Lower lobe of right lung (tissue), 2 donors: Measurements from ENCODE around the gene XRCC3. TPM values are rescaled to one million over a fixed set of nuclear protein-coding genes. Genes with fewer than 3 reads are reported as not detected.
"Not testable (repeated sequence)": the region's sequence is repeated elsewhere in the genome, so short reads cannot be mapped to it uniquely, and the experiment has no call there.

Source experiments
- ATAC-seq, 2 donors: fragments of 200-7000 bp; cut with Tn5 transposase; one replicate each; pipeline ENCODE4 v1.9.1; 2020 to 2022; ENCODE audit warnings: mild to moderate bottlenecking in 2 of 2, moderate library complexity in 2 of 2
- DNase-seq: peaks from one replicate; pipeline ENCODE4 v3.0.0-alpha.2; 2020
- H3K27ac ChIP-seq: fragments of 200-600 bp; one replicate; pipeline ENCODE4 v1.8.0; 2022
- H3K27me3 ChIP-seq: fragments of 200-600 bp; one replicate; pipeline ENCODE4 v1.8.0; 2022; ENCODE audit warnings: low read depth
- H3K36me3 ChIP-seq: fragments of 200-600 bp; one replicate; pipeline ENCODE4 v1.8.0; 2022; ENCODE audit warnings: mild to moderate bottlenecking
- H3K4me1 ChIP-seq: fragments of 200-600 bp; one replicate; pipeline ENCODE4 v1.8.0; 2022
- H3K4me3 ChIP-seq: fragments of 200-600 bp; one replicate; pipeline ENCODE4 v1.8.0; 2022; ENCODE audit warnings: mild to moderate bottlenecking
- H3K9me3 ChIP-seq: fragments of 200-600 bp; one replicate; pipeline ENCODE4 v1.8.0; 2022
- CTCF ChIP-seq: fragments of 200-600 bp; IDR thresholded peaks from one replicate; pipeline ENCODE4 v1.8.0; 2022; ENCODE audit warnings: antibody characterized with exemption, mild to moderate bottlenecking
- intact Hi-C: fragments of 100-400 bp; cut with DNase I; formaldehyde crosslinking; loops from one replicate; pipeline ENCODE4 v1.11.0; 2022
- total RNA-seq: library from RNA; stranded (reverse); fragmentation: NEBNext Ultra II Directional; extraction: Animal tissue kit (Norgen Biotek cat#: 25700); gene quantifications from one replicate; pipeline ENCODE4 v1.2.1, GENCODE V29; 2021
- donor health status: DM: no; HTN: yes; CAD: no; lungs with severe emphysema.

Gene XRCC3
- total RNA-seq, 1 donor from 2014 or later, result 5.0 TPM

GRCh38 chr14:103656756-103657133 is 58.5 kb downstream of the XRCC3 start:
- intact Hi-C loops, result no loop called here
- TF ChIP-seq CTCF, result no peak
- Histone ChIP-seq H3K36me3 (peaks cover 81% of the 10 kb centered on the region), H3K9me3 (no peaks in the 10 kb centered on the region), H3K4me3 (no peak overlapping the region), H3K4me1 (peaks cover 57% of the 10 kb centered on the region), H3K27ac (no peak overlapping the region), H3K27me3 (no peaks in the 10 kb centered on the region)
- ATAC-seq, result no peak
- DNase-seq, result no peak

DNA sequence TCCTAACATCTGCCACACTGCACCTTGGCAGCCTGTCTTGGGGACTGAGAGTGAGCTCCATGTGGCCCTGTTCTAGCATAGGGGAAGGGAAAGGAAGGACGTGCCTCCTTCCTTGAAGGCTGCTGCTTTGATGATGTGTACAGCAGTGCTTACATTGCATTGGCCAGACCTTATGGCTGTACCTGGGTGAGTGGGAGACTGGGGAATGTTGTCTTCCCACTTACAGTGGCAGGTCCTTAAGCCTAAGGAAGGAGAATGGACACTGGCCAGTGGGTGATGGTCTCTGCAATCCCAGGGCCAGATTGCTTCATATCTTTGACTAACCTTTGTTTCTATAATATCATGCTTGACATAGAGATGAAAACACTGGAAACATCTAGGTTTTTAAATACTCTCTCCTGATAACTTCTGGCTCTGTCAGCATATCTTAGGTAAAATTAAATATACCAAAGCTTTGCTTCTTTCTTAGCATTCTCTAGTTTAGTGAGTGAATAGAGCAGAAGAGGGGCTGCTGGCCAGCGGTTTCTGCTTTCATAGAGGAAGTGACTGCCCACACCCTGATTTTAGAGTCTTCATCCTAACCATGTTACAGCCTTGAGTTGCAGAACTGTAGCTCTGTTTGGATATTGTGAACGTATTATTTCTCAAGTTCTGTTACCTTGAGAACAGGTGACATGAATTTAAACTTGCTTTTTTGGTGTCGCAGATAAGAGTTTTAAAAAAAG is 59.1 kb downstream of the XRCC3 start:
- Histone ChIP-seq H3K9me3 (no peaks in the 10 kb centered on the region), H3K36me3 (peaks cover 75% of the 10 kb centered on the region), H3K4me1 (peaks cover 63% of the 10 kb centered on the region), H3K27ac (peak overlapping the region; percentile 18), H3K27me3 (no peaks in the 10 kb centered on the region), H3K4me3 (no peak overlapping the region)
- DNase-seq, result no peak
- TF ChIP-seq CTCF, result no peak
- peak; percentile 32 to 61 for ATAC-seq
- intact Hi-C loops, result no loop called here

GRCh38 chr14:103654619-103655018 is 60.6 kb downstream of the XRCC3 start:
- DNase-seq (no peak), ATAC-seq (peak; percentile 15 to 65)
- intact Hi-C loops, result no loop called here

GRCh38 chr14:103653805-103654204 is 61.4 kb downstream of the XRCC3 start:
- H3K4me1 ChIP-seq, result peaks cover 66% of the 10 kb centered on the region
- H3K27ac ChIP-seq, result no peak overlapping the region
- H3K4me3 ChIP-seq, result no peak overlapping the region
- H3K27me3 ChIP-seq, result no peaks in the 10 kb centered on the region
- intact Hi-C loops, result no loop called here
- DNase-seq (no peak), ATAC-seq (no peak)
- H3K9me3 ChIP-seq, result no peaks in the 10 kb centered on the region
- H3K36me3 ChIP-seq, result peaks cover 58% of the 10 kb centered on the region
- no peak for TF ChIP-seq CTCF

More at GRCh38 chr14:103654619-103655018, 60.6 kb downstream of the XRCC3 start:
- peaks cover 66% of the 10 kb centered on the region for H3K4me1 ChIP-seq
- peaks cover 63% of the 10 kb centered on the region for H3K36me3 ChIP-seq
- TF ChIP-seq CTCF, result no peak
- no peaks in the 10 kb centered on the region for H3K27me3 ChIP-seq
- no peaks in the 10 kb centered on the region for H3K9me3 ChIP-seq
- no peak overlapping the region for H3K27ac ChIP-seq
- H3K4me3 ChIP-seq, result no peak overlapping the region

DNA sequence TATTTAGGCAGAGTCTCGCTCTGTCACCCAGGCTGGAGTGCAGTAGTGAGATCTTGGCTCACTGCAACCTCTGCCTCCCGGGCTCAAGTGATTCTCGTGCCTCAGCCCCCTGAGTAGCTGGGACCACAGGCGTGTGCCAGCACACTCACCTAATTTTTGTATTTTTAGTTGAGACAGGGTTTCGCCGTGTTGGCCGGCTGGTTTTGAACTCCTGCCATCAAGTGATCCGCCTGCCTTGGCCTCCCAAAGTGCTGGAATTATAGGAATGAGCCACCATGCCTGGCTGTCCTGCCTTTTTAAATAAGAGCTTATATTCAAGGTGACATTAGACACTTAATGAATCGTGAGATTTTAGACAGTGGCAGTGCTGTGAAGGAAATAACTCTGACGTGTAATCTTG is 61.9 kb downstream of the XRCC3 start:
- ATAC-seq, H3K4me3 ChIP-seq, DNase-seq, H3K9me3 ChIP-seq, intact Hi-C loops, H3K27me3 ChIP-seq, H3K27ac ChIP-seq: not testable (repeated sequence)
- Histone ChIP-seq H3K4me1 (peaks cover 66% of the 10 kb centered on the region), H3K36me3 (peaks cover 58% of the 10 kb centered on the region)

DNA sequence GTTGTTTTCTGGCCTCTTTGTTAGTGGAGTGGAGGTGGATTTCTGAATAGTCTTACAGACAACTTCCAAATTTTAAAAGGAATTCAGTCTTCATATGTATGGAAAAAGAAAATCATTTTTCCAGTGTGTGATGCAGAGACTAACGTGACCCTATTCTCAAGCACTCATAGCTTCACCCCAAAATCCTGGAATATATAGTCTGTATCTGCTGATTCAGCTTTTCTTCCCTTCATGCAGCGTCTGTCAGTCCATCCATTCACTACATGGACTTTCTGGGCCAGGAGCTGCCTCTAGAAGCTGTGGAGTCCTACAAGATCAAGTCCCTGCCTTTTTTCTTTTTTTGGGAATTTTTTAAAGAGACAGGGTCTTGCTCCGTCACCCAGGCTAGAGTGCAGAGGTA is 62.4 kb downstream of the XRCC3 start:
- H3K9me3 ChIP-seq, result no peaks in the 10 kb centered on the region
- H3K4me1 ChIP-seq, result peaks cover 65% of the 10 kb centered on the region
- H3K4me3 ChIP-seq, result no peak overlapping the region
- ATAC-seq (no peak), DNase-seq (no peak)
- intact Hi-C loops, result no loop called here
- H3K27ac ChIP-seq, result no peak overlapping the region
- peaks cover 54% of the 10 kb centered on the region for H3K36me3 ChIP-seq
- H3K27me3 ChIP-seq, result no peaks in the 10 kb centered on the region
- TF ChIP-seq CTCF, result no peak
